HFFc6 (cell line): ENCODE data around the gene TENM4. TPM values are rescaled to one million over a fixed set of nuclear protein-coding genes. Genes with fewer than 3 reads are reported as not detected.

ENCODE experiments used
- DNase-seq: peaks from one replicate; pipeline ENCODE4 v3.0.0-alpha.2; 2018
- H3K27ac Mint-ChIP-seq: 2 replicates; pipeline ENCODE4 v1.8.0; 2020; ENCODE audit warnings: mild to moderate bottlenecking, mixed read lengths
- H3K27me3 Mint-ChIP-seq: 2 replicates; pipeline ENCODE4 v1.8.0; 2021; ENCODE audit warnings: mild to moderate bottlenecking, moderate library complexity, mixed read lengths; ENCODE audit not compliant: insufficient read depth
- H3K36me3 Mint-ChIP-seq: 2 replicates; pipeline ENCODE4 v1.8.0; 2021; ENCODE audit warnings: low read depth, mixed read lengths
- H3K4me1 Mint-ChIP-seq: 2 replicates; pipeline ENCODE4 v1.8.0; 2020; ENCODE audit warnings: low read depth, mixed read lengths
- H3K4me3 Mint-ChIP-seq: 2 replicates; pipeline ENCODE4 v1.8.0; 2020; ENCODE audit warnings: mild to moderate bottlenecking, moderate library complexity, mixed read lengths
- H3K9me3 Mint-ChIP-seq: 2 replicates; pipeline ENCODE4 v1.8.0; 2020; ENCODE audit warnings: mild to moderate bottlenecking, mixed read lengths
- total RNA-seq, 6 experiments: library from RNA; stranded (reverse); fragmentation: NEBNext Ultra II Directional; extraction: Animal tissue kit (Norgen Biotek cat#: 25700); gene quantifications; 2 replicates in 1 of 6; 3 replicates in 5 of 6; pipeline ENCODE4 v1.2.3, GENCODE V29; 2021
- TF ChIP-seq, protein P1 (sequence below): fragments of 200-600 bp; sonication (generic); IDR thresholded peaks from 2 replicates; pipeline ENCODE4 v1.5.0; 2021; ENCODE audit warnings: antibody characterized with exemption, mild to moderate bottlenecking

TENM4 gene
- total RNA-seq, 6 experiments from 2014 or later: 20.9 to 45.5 (median 26.5) TPM

DNA sequence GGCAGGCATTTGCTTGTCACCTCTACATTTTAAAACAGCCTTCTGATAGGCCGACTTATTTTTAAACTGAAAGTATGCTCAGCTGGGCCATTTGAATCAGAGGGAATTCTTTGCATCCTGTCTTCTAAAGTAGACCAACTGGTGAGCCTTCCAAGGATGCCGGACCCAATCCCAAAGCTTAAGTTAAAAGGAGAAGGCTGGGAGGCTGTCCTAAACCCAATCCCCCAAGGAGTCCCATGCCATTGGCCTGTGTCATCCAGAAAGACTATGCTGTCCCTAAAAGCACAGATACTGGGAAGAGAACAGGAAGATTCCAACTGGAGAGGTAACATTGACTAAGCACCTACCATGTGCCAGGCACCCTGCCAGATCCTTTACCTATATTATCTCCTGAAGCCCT lies 18.0 kb downstream of the TENM4 start:
- TF ChIP-seq, protein P1, sequence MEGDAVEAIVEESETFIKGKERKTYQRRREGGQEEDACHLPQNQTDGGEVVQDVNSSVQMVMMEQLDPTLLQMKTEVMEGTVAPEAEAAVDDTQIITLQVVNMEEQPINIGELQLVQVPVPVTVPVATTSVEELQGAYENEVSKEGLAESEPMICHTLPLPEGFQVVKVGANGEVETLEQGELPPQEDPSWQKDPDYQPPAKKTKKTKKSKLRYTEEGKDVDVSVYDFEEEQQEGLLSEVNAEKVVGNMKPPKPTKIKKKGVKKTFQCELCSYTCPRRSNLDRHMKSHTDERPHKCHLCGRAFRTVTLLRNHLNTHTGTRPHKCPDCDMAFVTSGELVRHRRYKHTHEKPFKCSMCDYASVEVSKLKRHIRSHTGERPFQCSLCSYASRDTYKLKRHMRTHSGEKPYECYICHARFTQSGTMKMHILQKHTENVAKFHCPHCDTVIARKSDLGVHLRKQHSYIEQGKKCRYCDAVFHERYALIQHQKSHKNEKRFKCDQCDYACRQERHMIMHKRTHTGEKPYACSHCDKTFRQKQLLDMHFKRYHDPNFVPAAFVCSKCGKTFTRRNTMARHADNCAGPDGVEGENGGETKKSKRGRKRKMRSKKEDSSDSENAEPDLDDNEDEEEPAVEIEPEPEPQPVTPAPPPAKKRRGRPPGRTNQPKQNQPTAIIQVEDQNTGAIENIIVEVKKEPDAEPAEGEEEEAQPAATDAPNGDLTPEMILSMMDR: no peak
- Mint-ChIP-seq H3K36me3 (peaks cover 21% of the 10 kb centered on the region), H3K4me3 (peak overlapping the region; percentile 37; the same call in 1 of the 2 replicates), H3K4me1 (peaks cover 64% of the 10 kb centered on the region), H3K27me3 (no peaks in the 10 kb centered on the region), H3K9me3 (no peaks in the 10 kb centered on the region), H3K27ac (peak overlapping the region; percentile 67)
- no peak for DNase-seq

DNA sequence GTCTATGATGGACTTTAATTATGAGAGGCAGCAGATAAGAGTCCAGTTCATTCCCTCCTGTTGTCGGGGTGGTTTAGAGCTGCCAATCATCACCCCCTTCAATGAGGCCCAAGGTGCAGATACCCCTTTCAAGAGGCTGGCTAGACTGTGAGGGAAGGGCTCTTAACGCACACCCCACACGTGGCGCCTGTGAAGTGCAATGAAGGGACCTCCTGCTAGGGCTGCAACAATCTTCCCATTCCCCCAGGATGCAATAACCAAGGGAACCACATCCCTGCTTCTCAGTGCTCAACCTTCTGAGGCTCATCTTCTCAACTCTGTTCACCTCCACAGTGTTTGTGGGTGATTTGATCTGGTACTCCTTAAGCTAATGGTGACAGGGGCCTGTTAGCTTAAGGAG lies 19.0 kb downstream of the TENM4 start:
- no peak for DNase-seq
- Mint-ChIP-seq H3K27me3 (no peaks in the 10 kb centered on the region), H3K27ac (peak overlapping the region; percentile 67), H3K9me3 (no peaks in the 10 kb centered on the region), H3K4me1 (peaks cover 65% of the 10 kb centered on the region), H3K36me3 (peaks cover 23% of the 10 kb centered on the region), H3K4me3 (no peak overlapping the region)
- TF ChIP-seq, protein P1: no peak

DNA sequence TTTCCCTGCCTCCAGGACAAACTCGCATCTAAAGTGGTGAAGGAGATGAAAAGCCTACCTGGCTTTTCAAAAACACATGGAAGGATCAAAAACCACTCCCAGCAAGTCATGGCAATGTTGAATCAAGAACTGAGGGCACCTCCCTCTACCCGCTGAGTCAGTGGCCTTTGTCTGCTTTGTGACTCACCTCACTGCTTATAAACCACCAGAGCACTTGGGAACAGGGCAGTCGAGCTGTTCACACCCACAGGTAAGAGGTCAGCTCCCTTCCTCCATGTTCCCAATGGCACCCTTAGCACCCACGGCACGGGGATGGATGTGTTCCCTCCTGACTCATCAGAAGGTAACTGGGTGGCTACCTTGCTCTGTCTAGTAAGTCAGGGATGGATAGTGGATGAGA lies 21.7 kb downstream of the TENM4 start:
- TF ChIP-seq, protein P1: no peak
- H3K27me3 Mint-ChIP-seq: no peaks in the 10 kb centered on the region
- peaks cover 17% of the 10 kb centered on the region for H3K36me3 Mint-ChIP-seq
- H3K4me3 Mint-ChIP-seq: peak overlapping the region; percentile 36; the same call in 1 of the 2 replicates
- DNase-seq: peak; percentile 86
- no peaks in the 10 kb centered on the region for H3K9me3 Mint-ChIP-seq
- peak overlapping the region; percentile 83 for H3K27ac Mint-ChIP-seq
- peaks cover 92% of the 10 kb centered on the region for H3K4me1 Mint-ChIP-seq

DNA sequence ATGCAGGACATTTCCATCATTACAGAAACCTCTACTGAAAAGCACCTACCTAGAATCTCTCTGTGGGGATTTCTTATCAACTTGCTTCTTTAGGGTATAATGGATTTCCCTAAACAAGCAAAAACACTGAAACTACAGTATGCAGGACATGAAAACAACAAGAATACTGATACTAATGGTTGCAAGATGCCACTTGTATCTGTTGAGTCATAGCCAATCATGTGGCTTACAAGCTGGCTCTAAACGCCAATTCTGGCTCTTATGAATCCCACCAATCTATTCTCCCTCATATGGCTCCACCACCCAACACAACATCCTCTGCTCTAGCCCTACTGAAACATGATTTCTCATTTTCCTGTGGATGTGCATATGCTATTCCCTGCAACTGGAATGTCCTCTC lies 22.6 kb downstream of the TENM4 start:
- H3K4me3 Mint-ChIP-seq: no peak overlapping the region
- no peaks in the 10 kb centered on the region for H3K27me3 Mint-ChIP-seq
- H3K4me1 Mint-ChIP-seq: peaks cover 94% of the 10 kb centered on the region
- no peak for DNase-seq
- peak overlapping the region; percentile 83; the same call in 1 of the 2 replicates for H3K27ac Mint-ChIP-seq
- H3K9me3 Mint-ChIP-seq: no peaks in the 10 kb centered on the region
- peaks cover 17% of the 10 kb centered on the region for H3K36me3 Mint-ChIP-seq
- TF ChIP-seq, protein P1: no peak

DNA sequence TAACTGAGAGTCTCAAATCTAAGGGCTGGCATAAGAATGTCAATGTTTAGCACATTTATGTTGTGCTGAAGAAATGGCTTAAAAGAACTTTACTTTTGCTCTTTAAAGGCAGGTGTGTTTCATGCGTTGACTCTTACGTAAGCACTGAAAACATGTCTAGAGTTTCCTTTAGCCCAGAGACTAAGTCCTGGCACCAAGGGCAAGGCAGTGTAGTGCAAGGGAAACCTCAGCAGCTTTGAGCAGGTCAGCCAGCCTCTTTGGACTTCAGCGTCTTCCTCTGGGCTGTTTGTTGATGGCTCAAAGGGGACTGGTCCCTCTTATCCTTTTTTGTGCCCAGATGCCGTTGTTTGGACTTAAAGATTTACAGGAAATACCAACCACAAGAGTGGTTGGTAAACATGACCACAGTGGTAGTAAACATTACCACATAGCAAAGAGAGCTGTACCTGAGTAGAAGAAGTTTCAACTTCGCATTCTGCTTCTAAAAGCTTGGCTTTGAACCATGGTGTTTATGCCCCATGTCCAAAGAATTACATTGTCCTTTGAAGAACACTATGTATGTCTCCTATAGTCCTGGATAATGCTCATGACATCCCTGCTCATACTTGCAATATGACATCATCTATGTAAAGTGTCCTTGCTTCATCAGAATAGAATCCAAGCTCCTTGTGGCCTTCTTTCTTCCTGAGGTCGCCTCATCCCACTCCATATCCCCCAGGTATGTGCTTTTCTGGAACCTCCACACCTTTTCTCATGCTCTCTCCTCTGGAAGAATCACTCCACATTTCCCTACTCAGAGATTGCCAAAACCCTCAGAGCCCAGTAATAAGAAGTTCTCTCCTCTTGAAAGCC lies 23.5 kb downstream of the TENM4 start:
- peaks cover 94% of the 10 kb centered on the region for H3K4me1 Mint-ChIP-seq
- H3K4me3 Mint-ChIP-seq: no peak overlapping the region
- H3K36me3 Mint-ChIP-seq: peaks cover 21% of the 10 kb centered on the region
- no peaks in the 10 kb centered on the region for H3K27me3 Mint-ChIP-seq
- no peaks in the 10 kb centered on the region for H3K9me3 Mint-ChIP-seq
- TF ChIP-seq, protein P1: no peak
- peak overlapping the region; percentile 51 for H3K27ac Mint-ChIP-seq
- no peak for DNase-seq
